Nucleus accumbens (tissue), 56 donors: ENCODE data around the gene RHO.

Source experiments
- DNase-seq, 56 donors: peaks; one replicate each; lab custom pipeline; 2025; lab: John Stamatoyannopoulos, UW

Gene RHO

DNA sequence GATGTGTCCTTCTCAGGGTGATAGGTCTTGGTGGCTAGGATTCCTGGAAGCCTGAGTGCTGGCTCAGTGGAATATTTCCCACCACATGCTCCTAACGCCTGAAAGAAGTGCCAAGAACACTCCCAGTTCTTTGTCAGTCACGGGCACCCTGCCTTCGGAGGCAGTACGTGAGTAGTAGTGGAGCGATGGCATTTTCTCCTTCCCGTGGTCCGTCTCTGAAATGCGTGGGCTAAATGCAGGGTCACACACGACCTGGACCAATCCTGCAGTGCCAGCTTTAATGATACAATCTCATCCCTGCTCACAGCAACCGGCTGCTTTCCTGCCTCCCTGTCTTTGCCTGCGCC lies 29.1 kb downstream of the RHO start:
- no peak for DNase-seq

GRCh38 chr3:129558081-129558771 lies 29.8 kb downstream of the RHO start:
- no peak for DNase-seq

- no peak for DNase-seq
Measured at GRCh38 chr3:129558772-129559564, 30.5 kb downstream of the RHO start.

GRCh38 chr3:129559565-129560079 lies 31.2 kb downstream of the RHO start:
- no peak for DNase-seq

DNA sequence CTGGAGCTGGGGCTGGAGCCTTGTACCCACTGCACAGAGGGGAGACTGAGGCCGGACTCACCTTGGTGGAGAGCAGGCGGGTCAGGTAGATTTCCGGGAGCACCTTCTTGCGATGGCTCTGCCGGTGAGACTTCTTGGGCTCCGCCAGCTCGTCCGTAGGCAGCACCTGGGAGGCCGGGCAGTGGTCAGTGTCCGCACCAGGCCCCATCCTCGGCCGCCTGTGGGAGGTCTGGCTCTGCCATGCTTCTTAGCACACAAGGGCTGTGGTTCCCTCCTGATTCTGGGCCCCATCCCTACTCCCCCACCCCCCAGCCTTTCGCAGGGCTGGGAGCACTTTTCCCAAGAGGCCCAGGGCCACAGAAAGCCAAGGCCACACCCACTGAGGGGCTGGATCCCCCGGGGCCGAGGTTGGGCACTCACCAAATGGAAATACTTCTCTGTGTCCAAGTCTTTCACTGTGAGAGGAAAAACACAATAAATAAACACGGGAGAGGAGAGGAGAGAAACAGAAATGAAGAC lies 31.9 kb downstream of the RHO start:
- DNase-seq = peak in 4 of 56 donors; percentile 15 to 35 (median 24)

GRCh38 chr3:129560911-129561594 lies 32.6 kb downstream of the RHO start:
- peak in 38 of 56 donors; percentile 7 to 74 (median 26) for DNase-seq

DNA sequence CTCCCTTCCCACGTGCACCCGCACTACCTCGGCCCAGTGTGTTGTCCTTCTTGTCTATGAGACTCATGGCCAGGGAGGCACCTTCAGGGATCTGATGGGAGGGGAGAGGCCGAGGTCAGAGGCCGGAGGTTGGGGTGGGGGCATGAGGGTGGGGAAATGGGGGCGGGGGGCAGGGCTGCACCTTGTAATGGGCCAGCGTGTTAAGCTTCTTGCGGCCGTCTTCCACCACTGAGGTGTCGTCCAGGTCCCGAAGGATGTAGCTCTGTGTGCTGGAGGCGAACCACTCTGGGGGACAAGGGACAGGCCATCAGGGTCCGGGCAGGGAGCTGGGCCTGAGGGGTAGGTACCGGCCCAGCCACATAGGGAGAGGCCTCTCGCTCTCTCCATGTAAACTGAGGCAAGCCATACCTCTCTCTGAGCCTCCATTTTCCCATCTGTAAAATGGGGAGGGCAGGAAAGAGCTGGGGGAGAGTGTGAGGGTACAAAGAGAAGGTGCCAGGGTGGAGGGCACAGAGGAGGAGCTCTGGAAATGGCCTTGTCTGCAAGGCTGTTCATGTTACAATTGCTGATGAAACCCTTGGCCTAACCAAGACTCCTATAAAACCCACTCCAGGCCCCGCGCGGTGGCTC lies 33.3 kb downstream of the RHO start:
- DNase-seq = no peak

GRCh38 chr3:129562803-129563202 lies 34.4 kb downstream of the RHO start:
- no peak for DNase-seq

DNA sequence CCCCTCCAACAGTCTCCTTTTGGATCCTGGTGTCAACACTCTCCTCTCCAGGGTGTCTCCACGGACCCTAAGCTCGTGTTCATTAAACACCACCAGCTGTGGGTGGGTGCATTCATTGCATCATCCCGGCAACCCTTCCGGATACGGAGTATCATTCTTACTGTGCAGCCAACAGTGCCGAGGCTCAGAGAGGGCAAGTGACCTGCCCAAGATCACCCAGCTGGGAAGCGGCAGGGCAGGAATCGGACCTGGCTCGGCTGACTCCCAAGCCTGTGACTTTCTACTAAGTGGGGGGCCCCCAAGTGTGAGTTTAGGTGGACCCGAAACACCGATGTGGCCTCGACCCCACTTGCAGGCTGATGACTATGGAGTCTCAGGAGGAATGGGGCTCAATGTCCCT lies 34.9 kb downstream of the RHO start:
- DNase-seq = no peak

DNA sequence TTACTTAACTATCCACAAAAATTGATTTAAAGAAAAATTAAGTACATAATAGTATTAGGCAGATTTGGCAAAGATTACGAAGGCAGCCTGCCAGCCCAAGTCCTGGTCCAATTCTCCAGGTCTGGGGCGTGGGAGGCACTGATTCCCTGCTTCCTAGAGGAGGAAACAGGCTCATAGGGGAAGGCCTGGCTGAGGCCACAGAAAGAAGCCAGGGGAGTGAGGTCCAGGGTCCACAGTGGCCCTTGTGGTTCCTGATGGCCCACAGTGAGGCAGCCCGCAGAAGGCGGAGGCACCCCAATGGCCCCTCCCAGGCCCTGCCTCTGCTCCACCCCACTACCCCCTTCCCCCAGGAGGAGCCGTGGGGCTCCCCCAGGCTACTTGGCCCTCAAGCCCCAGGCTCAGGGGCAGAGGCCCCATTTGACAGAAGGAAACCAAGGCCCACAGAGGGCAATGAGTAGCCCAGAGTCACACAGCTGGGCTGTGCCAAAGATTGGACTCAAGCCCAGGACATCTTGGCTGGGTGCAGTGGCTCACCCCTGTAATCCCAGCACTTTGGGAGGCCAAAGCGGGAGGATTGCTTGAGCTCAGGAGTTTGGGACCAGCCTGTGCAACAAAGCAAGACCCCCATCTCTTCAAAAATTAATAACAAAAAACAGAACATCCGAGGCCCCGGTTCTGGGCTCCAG lies 35.6 kb downstream of the RHO start:
- no peak for DNase-seq

DNA sequence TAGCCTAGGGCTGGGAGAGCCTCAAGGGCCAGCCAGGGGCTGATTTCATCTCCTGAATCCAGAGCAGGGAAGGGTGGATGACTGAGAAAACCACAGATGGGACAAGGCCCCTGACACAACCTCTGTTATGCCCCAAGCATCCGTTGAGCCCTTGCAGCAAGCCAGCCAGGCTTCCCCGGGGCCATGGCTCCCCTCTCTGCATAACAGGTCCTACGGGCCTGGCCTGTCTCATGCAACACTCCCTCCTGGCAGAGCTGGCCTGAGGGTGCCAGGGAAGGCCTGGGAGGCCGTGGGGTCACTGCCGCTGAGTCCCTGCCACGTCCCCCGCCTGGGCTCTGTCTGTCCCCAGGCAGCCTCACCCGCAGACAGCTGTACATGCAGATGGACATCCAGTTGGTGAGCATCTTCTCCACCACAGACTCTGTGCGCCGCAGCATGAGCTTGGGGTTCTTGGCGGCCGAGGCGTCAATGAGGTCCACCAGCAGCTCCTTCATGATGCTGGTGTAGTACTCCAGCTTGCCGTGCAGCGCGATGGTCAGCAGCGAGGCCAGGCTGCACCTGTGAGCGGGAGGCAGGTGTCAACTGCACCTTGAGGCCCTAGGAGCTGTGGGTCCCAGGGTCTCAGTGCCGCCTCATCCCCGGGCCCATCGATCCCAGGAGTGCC lies 36.7 kb downstream of the RHO start:
- DNase-seq = no peak

DNA sequence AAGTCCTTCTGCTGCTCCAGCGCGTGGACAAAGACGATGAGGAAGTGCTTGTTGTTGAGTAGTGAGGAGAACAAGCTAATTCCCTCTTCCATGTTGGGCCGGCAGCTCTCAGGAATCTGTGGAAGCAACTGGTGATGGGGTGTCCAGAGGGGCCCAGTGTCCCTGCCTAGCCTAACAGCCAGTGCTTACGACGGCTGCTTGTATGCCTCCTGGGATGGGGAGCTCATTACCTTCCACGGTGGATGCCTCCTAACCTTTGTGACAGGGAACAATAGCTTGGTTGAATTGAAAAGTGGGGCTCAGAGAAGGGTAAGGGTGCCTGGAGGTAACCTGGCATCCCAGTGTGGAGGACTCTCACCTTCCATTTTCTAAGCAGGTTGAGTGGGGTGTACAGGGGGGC lies 37.5 kb downstream of the RHO start:
- DNase-seq = no peak

- DNase-seq = no peak
Measured at GRCh38 chr3:129567176-129567705, 38.8 kb downstream of the RHO start.

- DNase-seq = no peak
Measured at GRCh38 chr3:129567939-129568338, 39.5 kb downstream of the RHO start.

DNA sequence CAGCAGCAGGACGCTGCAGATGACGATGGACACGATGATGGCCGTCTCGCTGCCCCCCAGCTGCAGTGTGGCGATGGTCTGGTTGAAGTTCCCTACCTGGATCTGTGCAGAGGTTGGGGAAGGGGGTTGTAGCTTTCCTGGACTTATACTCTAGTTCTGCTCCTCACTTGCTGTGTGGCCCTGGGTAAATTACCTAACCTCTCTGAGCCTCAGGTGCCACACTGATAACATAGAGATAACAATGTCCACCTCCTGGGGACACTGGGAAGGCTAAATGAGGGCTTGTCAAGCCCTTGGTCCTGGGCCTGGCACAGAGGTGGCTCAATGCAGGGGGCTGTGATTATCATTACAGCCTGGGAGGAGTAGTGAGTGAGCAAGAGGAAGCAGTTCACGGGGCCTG lies 41.4 kb downstream of the RHO start:
- no peak for DNase-seq

DNA sequence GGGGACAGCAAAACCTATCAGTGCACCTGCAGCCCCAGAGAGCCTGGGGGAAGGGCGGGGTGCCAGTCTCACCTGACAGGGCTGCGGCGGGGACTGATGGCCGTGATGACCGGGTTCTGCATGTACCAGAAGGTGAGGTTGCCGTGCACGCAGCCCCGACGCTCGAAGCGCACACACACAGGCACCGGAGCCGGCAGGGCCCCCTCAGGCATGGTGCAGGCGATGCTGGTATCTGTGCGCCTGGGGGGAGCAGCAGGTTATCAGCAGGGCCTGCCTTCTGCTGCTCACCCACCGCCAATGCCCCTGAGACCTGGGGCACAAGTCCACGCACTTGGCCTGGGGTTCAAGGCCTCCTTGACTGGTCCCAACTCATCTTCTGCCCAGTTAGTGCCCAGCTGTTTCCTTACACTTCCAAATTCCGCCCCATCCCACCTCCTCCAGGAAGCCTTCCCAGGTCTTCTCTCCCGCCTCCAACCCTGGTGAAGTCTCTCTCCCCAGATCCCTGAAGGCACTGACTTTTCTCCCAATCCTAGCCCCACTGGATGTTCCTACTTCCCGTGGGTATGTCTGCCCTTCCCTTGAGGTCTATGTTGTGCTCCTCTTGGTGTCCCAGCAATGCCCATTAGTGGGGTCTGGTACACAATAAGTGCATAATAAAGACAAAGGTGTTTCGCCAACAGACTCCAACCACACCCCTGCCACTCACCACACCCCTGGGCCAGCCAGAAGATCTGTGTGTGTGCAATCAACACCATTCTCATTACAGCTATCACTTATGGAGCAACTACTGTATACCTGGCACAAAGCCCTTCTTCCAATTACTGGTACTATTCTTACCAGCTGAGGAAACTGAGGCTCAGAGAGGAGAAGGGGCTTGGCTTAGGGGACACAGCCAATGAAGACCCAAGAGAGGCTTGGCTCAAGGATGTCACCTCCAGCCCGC lies 43.4 kb downstream of the RHO start:
- DNase-seq = no peak

GRCh38 chr3:129572603-129573002 lies 44.2 kb downstream of the RHO start:
- no peak for DNase-seq

DNA sequence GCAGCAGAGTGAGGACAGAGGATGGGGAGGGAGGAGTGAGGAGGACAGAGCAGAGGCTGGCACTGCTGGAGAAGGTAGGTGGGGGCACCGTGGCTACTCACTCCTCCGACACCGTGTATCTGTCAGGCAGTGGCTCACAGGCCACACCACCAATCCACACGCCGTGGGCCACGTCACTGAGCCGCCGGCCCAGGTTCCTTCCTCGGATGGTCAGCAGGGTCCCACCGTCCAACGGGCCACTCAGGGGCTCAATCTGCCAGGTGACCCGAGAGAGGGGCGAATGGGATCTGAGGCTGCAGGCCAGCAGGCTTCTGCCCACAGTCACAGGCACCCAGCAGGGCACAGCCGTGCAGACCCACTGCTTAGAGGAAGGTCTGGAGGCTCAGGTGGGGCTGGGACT lies 45.1 kb downstream of the RHO start:
- no peak for DNase-seq
